Choroid plexus epithelial cell (primary cell): ENCODE data around the gene ABLIM3.

Experiments
- DNase-seq: peaks from one replicate; pipeline ENCODE4 v3.0.0-alpha.2; 2010; ENCODE audit warnings: low read depth
- H3K4me3 ChIP-seq: 2 replicates; pipeline ENCODE4 v1.5.1; 2011; ENCODE audit warnings: low read depth, mild to moderate bottlenecking, control low read depth, low read length, moderate library complexity
- TF ChIP-seq, protein P1 (sequence below): conservative IDR thresholded peaks from 2 replicates; pipeline ENCODE4 v1.5.1; 2011; ENCODE audit warnings: low read depth, mild to moderate bottlenecking, control low read depth, inconsistent platforms, low read length, moderate library complexity

The ABLIM3 gene

DNA sequence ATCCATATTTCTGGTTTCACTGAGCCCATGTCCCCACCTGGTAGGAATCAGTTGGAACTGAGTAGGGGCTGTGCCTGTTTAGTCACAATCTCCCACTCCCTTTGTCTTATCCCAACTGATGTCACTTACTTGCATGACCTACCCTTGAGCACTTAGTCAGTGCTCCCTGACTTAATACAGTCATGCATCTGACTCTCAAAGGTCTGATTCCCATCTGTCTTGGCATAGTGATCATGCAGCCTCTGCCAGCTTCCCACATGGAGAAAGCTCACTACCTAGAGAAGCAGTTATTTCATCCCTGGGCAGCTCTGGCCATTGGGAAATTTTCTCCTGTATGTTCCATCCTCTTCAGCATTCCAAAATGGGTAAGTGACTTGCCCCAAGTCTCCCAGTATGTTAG is 24.8 kb downstream of the ABLIM3 start:
- DNase-seq, result no peak
- no peak overlapping the region for H3K4me3 ChIP-seq
- TF ChIP-seq, protein P1, sequence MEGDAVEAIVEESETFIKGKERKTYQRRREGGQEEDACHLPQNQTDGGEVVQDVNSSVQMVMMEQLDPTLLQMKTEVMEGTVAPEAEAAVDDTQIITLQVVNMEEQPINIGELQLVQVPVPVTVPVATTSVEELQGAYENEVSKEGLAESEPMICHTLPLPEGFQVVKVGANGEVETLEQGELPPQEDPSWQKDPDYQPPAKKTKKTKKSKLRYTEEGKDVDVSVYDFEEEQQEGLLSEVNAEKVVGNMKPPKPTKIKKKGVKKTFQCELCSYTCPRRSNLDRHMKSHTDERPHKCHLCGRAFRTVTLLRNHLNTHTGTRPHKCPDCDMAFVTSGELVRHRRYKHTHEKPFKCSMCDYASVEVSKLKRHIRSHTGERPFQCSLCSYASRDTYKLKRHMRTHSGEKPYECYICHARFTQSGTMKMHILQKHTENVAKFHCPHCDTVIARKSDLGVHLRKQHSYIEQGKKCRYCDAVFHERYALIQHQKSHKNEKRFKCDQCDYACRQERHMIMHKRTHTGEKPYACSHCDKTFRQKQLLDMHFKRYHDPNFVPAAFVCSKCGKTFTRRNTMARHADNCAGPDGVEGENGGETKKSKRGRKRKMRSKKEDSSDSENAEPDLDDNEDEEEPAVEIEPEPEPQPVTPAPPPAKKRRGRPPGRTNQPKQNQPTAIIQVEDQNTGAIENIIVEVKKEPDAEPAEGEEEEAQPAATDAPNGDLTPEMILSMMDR, result no peak

DNA sequence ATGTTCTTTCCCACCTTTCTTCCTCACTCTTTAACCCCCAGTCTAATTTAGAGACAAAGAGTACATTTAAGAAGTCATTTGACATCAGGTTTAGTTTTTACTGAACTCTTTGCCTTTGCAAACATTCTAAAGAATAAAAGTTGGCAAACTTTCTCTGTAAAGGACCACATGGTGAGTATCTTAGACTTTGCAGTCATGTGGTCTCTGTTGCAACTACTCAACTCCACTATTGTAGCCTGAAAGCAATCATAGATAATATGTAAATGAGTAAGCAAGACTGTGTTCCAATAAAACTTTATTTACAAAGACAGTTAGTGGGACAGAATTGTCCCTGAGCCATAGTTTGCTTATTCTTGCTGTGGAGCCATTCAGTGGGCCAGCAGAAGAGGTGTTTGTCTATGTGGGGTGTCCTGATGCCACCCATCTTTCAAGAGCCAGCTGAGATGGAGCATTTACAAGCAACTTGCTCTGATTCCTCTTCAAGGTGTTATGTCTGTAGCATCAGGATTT is 25.4 kb downstream of the ABLIM3 start:
- TF ChIP-seq, protein P1, result no peak
- no peak overlapping the region for H3K4me3 ChIP-seq
- DNase-seq, result peak; percentile 85

DNA sequence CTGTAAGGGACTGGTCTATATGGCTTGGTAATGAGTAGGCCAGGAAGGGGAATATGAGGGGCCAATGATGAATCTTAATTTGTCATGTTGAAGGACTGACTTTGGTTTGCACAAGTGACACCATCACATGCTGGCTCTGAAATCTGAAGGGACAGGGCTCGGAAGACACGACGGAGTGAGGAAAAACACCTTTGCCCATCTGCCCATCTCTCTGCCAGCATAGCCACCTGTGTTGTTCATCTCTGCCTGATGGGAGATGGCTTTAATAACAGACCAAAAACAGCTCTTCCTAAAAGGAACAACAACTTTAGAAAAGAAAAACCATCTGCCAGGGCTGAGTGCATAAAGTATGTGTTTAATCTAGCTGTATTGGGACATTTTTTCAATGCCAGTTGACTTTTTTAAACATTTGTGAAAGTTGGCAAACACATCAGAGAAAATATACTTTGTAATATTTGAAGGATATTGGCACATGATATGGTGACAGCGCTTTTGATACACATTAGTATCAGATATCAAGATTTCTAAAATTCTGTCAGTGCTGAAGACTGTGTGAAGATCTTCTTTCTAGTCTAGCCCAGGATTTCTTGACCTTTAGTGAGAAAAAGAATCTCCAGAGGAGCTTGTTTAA is 27.1 kb downstream of the ABLIM3 start:
- no peak overlapping the region for H3K4me3 ChIP-seq
- DNase-seq, result no peak
- TF ChIP-seq, protein P1, result no peak

DNA sequence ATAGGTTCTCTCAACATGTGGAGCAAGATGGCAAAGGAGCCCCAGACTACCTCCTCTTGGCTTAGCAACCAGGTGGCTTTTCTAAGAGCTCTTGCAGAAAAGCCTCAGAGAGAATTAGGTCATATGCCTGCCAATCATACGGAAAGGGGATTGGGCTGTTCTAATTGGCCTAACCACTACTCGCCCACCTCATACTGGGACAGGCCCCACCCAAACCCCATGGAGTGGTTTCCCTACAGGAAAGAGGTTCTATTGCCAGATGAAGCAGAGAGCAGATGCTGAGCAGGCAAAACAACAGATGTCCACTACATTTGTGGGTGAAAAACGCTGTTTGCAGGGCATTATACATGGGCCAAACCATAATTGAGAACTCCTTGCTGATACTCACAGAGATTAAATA is 29.0 kb downstream of the ABLIM3 start:
- no peak overlapping the region for H3K4me3 ChIP-seq
- TF ChIP-seq, protein P1, result no peak
- DNase-seq, result peak; percentile 80

DNA sequence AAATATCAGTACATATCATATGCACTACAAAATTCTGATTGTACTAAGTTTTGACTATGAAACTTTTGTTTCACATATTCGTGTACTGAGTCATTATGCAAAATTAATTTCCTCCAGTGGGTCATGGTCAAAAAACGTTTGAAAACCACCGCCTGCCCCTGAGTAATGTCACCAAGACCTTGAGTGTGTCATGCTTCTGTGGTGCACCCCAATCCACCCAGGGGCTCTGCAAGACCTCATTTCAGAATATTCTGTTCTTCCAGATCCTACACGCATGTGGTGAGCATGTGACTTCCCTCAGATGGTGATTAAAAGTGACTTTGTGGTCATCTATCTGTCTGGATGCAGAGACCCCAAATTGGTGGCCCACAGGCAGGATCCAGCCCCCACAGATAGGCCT is 31.0 kb downstream of the ABLIM3 start:
- peak; percentile 79 for DNase-seq
- no peak overlapping the region for H3K4me3 ChIP-seq
- TF ChIP-seq, protein P1, result no peak

DNA sequence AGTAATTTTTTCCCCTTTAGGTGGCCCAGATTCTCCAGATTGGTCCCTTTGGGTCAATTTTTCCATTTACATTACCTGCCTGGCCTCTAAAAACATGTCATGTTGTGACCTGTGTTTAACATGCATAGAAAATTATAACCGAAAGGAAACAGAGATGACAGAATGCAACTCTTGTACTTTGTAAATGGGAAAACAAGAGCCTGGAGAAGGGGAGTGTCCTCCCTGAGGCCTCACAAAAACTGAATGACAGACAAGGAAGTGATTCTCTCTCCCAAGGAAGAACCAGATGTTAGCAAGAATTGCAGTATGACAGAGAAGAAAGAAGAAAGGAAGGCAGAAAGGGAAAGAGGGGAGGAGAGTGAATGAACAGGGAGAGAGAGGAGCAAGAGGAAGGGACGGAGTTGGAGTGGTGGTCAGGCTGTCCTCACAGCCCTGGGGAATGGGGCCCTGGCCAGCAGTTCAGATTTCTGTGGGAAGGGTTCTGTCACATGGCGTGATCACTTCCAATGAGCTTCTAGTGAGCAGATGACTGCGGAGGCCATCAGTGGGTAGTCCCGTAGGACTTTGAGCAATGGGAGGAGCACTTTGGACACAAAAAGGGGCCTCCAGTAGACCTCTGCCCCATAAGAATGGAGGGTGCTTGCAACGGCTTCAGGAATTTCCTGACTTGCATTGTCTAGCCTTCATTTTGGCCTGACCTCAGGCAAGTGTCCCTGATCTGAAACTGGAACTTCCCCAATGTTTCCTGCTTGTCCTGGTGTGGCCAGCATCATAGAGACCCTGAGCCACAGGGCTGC is 31.6 kb downstream of the ABLIM3 start:
- TF ChIP-seq, protein P1, result no peak
- no peak for DNase-seq
- no peak overlapping the region for H3K4me3 ChIP-seq

DNA sequence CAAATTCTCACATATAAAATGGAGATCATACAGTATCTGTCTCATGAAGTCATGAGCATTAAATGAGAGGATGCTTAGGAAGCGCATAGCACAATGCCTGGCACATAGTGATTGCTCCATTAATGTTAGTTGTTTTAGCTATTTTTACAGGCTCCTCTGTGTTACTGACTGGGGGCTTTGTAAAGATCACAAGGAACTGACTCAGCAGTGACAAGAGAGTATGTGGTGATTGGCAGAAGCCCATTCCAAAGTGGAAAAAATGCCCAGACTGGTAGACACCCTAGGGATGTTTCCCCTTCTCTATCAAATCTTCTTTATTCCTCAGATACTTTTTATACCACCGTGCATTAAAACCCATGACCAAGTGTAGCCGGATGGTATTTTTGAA is 33.5 kb downstream of the ABLIM3 start:
- H3K4me3 ChIP-seq, result no peak overlapping the region
- DNase-seq, result no peak
- TF ChIP-seq, protein P1, result no peak
